ENCODE data around the gene ZRANB1.
"Not testable (repeated sequence)": the region's sequence is repeated elsewhere in the genome, so short reads cannot be mapped to it uniquely, and the experiment has no call there.

The ZRANB1 gene

DNA sequence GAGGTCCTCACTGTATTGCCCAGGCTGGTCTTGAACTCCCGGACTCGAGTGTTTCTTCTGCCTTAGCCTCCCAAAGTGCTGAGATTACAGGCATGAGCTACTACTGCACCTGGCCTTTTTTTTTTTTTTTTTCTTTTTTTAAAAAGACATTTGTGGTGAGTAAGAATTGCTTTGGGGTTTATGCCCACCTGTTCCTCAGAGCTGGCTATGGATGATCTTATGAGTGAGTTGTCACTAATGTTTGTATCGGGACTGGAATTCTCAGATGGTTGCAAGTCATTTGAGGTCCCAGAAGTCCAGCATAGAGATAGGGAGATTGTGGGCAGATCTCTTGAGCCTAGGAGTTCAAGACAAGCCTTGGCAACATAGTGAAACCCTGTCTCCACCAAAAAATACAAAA, 35.2 kb downstream of the ZRANB1 start:
- TF ChIP-seq CTCF (IDR thresholded peaks at IDR 0.05; ENCODE audit: low read depth, low read length), result no peak
- no peak overlapping the region for H3K4me3 ChIP-seq (ENCODE audit: low read depth, low read length)

DNA sequence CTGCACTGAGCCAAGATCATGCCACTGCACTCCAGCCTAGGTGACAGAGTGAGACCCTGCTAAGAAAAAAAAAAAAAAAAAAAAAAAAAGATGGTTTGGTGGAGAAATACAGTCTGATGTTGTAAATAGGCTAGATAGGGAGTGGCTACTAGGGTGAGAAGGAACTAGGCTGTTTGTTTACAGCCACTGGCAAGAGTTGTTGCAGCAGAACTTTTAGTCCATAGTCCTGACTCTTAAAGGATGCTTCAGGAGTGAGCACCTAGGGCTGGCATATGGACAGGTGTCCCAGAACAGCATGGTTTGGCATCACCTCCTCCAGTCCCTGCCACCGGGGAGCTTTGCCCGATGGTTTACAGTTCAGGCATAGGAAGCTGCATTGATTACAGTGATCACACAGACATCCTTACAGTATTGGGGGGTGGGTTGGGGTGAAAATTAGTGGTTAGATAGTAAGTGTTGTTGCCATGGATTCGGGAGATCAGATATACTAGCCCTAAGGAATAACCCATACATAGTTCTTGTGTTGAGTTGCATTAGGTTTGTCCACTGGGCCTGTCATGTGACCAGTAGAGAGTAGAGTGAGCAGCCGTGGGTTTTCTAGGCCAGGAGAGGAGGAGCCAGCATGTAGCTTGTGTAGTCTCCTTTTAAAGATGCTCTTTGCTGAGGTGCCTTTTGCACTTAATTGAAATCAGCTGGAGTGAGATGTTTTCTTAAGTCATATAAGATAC, 35.9 kb downstream of the ZRANB1 start:
- no peak overlapping the region for H3K4me3 ChIP-seq (ENCODE audit: low read depth, low read length)
- TF ChIP-seq CTCF (IDR thresholded peaks at IDR 0.05; ENCODE audit: low read depth, low read length), result no peak

DNA sequence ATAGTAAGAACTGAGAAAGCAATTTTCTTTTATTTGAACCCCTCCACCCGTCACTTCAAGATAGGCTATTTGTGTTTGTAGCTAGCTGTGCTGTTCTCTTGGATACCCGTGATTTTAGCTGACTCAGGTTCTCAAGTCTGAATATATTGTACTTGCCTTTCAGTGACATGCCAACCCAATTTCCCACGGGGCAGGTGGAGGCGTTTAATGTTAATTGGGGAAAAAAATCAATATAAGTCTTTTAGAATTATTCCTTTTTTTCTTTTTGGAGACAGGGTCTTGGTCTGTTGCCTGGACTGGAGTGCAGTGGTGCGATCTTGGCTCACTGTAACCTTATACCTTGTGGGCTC, 36.4 kb downstream of the ZRANB1 start:
- no peak for TF ChIP-seq CTCF (IDR thresholded peaks at IDR 0.05; ENCODE audit: low read depth, low read length)
- no peak overlapping the region for H3K4me3 ChIP-seq (ENCODE audit: low read depth, low read length)

DNA sequence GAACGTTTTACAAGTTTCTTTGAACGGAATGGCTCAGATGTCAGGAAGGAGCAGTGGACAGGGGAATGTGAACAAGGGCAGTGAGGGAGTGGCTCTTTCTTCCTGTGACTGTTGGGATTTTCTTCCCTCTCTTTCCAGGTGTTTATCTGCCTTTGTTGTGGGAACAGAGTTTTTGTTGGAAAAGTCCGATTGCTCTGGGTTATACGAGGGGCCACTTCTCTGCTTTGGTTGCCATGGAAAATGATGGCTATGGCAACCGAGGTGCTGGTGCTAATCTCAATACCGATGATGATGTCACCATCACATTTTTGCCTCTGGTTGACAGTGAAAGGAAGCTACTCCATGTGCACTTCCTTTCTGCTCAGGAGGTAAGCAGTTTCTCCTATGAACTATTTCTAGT, 41.4 kb downstream of the ZRANB1 start:
- no peak overlapping the region for H3K4me3 ChIP-seq (ENCODE audit: low read depth, low read length)
- TF ChIP-seq CTCF (IDR thresholded peaks at IDR 0.05; ENCODE audit: low read depth, low read length), result no peak

GRCh38 chr10:124984376-124984775, 42.5 kb downstream of the ZRANB1 start:
- no peak overlapping the region for H3K4me3 ChIP-seq (ENCODE audit: low read depth, low read length)
- no peak for TF ChIP-seq CTCF (IDR thresholded peaks at IDR 0.05; ENCODE audit: low read depth, low read length)

DNA sequence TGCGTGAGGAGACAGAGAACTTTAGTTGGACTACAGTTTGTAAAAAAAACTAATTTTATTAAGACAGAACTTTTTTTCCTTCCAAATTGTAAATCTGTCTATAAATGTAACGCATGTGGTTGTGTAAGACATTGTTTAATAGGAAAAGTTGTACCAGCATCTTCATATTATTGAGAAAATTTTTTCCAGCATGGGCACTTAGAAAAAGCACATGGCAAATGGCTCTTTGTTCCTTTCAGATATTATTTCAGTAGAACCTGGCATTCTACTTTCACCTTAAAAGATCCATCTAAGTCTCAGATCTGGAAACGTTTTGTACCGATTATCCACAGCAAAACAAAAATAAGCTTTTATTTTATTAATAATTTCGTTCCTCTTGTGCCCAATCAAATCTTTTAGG, 43.2 kb downstream of the ZRANB1 start:
- no peak overlapping the region for H3K4me3 ChIP-seq (ENCODE audit: low read depth, low read length)
- TF ChIP-seq CTCF (IDR thresholded peaks at IDR 0.05; ENCODE audit: low read depth, low read length), result no peak

DNA sequence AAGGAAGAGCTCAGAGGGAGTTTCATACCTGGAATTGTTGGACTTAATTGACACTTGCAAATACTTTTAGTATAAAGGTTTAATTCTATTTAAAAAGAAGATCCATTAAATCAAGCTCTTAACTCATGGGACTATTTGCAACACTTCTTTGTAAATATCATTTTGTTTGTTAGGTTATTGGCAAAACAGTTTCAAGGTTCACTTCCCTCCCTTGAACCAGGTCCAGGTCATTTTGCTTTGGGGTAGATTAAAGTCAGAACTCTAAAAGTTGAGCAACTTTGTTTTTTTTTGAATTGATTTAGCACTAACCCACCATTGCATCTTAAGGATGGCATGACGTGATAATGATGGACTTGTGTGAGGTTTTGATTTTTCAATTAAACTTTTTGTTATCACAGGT, 45.9 kb downstream of the ZRANB1 start:
- no peak for TF ChIP-seq CTCF (IDR thresholded peaks at IDR 0.05; ENCODE audit: low read depth, low read length)
- no peak overlapping the region for H3K4me3 ChIP-seq (ENCODE audit: low read depth, low read length)

- H3K4me3 ChIP-seq (ENCODE audit: low read depth, low read length), result not testable (repeated sequence)
Measured at GRCh38 chr10:124988753-124989152, 46.8 kb downstream of the ZRANB1 start.

All from WI38 (cell line).